HT-29 (cell line): ENCODE data around the gene APCDD1. TPM values are rescaled to one million over a fixed set of nuclear protein-coding genes. Genes with fewer than 3 reads are reported as not detected.

Experiments
- DNase-seq: peaks from one replicate; pipeline ENCODE4 v3.0.0-alpha.2; 2015; ENCODE audit warnings: low spot score
- total RNA-seq: library from RNA; depleted of rRNA; stranded (reverse); fragments of >200 nt; shearing (Covaris generic); gene quantifications from 2 replicates; pipeline ENCODE4 v1.2.3, GENCODE V29; 2014; rRNA removed

APCDD1 gene
- total RNA-seq = not detected in 2 replicates

DNA sequence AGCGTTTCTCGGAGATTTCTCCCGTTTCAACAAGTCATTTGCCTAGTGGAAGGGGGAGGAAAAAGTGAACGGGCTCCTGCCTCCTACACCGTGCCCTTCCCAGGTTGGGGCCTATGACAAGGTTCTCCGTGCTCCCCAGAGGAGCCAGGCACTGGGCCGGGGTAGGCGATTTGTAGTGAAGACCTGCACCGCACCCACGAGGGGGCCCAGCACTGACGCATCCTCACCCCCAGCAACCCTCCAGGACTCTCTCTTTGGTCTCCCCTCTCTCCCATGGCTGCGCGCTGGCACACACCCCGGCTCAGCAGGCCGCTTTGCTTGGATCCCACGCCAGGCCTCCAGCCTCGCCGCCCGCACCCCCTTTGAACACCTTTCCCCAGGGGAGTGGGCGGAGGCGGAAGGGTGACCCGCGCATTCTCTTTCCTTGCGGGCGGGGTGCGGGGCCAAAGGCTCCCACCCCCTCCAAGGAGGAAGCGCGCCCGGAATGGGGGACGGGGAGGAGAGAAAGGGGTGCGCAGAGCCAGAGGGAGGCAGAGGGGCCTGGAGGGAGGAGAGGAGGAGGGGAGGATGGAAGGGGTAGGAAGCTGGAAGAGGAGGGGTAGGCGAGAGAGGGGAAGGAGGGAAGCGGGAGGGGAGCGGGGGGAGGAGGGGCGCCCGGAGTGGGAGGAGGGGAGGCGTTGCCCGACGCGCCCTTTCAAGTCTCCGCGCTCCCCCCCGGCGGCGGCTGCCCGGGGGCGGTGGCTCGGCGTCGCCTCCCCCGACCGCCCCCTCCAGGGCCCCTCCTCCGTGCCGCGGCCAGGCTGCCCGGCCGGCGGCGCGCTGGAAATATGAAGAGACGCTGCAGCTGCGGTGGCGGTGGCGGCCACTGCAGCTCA lies at the start of gene APCDD1:
APCDD1 (plus strand) TSS at position 830 of the 875 bp plus-strand sequence. CDS start 347 bp downstream, outside the sequence.
- no peak for DNase-seq

DNA sequence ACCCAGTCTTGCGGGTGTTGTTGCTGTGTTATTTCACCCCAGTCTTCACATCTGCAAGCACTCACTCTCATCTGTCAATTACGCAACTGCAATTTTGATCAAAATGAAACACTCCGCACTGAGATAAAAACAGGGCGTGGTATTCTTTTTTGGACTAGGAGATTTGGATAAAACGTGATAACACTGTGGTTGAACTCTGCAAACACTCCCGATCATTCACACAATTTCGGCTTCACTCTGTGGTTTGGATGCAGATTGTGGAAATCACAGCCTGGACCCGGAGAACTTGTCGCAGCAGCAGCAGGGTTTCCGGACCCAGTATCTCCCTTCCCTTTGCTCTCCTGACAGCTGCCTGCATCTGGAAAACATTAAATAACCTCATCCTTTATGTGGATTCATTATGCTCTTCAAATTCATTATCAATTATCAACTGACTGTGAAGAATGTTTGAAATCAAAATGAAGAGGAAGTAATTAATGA lies 49.4 kb upstream of the APCDD1 start:
- DNase-seq = no peak

GRCh38 chr18:10405816-10406663 lies 48.4 kb upstream of the APCDD1 start:
- no peak for DNase-seq

GRCh38 chr18:10408131-10408530 lies 46.3 kb upstream of the APCDD1 start:
- no peak for DNase-seq

DNA sequence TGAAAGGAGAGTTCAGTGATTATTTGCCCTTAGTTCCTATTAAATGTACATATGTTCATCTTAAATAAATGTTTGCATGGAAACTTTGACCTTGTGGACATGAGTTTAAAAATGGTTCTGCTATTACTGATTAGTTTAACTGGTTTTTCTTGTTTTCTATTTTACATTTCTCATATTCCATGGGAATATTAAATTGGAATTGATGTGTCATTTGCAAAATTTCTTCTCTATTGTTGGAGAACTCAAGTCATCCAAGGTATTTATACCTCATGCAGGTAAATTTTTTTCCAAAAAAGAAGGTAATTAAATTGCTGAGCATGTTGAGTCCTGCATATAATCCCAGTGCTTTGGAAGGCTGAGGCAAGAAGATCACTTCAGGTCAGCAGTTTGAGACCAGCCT lies 45.4 kb upstream of the APCDD1 start:
- DNase-seq = no peak

- no peak for DNase-seq
Observed at GRCh38 chr18:10410472-10411308, 43.7 kb upstream of the APCDD1 start.

DNA sequence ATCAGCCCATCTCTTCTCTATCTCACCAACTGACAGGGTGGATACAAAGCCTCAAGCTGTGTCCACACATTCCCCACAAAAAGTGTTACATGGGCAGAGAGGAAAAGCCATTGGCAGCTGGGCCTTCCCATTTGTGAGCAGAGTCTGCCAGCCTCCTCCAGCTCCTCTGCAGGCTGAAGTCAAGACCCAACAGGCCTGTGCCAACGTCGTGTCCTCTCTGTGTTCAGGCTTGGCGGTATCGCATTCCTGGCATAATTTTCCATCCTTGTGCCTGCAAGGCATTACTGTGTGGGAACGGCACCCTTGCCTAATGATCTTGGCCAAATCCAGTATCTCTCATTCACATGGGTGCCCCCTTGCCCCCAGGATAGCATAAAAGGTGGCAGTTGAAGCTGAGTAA lies 41.5 kb upstream of the APCDD1 start:
- DNase-seq = no peak

GRCh38 chr18:10413722-10414121 lies 40.7 kb upstream of the APCDD1 start:
- DNase-seq = no peak

DNA sequence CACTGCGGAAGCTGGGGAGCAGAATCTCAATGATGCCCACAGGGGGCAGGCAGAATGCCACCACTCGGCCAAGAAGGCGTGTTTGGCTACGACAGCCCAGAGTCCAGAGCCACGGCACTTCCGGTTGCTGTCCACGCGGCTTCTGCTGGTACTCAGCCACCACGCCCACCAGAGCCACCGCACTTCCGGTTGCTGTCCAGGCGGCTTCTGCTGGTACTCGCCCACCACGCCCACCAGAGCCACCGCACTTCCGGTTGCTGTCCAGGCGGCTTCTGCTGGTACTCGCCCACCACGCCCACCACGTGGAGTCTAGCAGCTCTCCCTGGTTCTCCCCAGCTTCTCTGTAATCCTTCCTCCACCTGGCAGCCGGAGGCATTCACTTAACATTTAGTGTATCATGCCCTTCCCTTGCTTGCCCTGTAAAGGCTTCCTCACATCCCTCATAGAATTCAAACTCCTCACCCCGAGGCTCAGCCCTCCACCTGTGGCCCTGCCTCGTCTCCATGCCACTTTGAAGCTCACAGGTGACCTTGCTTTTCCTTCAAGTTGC lies 40.1 kb upstream of the APCDD1 start:
- no peak for DNase-seq

- DNase-seq = no peak
Observed at GRCh38 chr18:10416065-10416464, 38.4 kb upstream of the APCDD1 start.

- peak; percentile 73 for DNase-seq
Observed at GRCh38 chr18:10417191-10417590, 37.2 kb upstream of the APCDD1 start.

GRCh38 chr18:10417664-10418063 lies 36.8 kb upstream of the APCDD1 start:
- no peak for DNase-seq

DNA sequence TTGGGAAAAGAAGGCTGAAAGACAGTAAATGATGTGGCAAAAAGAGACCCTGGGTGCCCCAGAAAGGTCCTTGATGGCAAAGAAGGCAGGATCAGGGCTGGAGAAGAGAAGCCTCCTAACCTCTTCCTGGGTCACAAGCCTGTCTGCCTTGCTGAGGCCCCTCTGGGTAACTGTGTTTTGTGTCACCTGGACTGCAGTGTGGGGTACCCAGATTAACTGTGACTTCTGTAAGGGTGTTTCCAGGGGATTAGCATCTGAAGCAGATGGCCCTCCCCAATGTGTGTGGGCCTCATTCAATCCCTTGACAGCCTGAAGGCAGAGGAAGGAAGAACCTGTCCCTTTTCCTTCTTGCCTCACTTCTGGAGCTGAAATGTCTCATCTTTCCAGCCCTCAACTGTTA lies 35.6 kb upstream of the APCDD1 start:
- no peak for DNase-seq

- DNase-seq = no peak
Observed at GRCh38 chr18:10419420-10420103, 34.9 kb upstream of the APCDD1 start.

DNA sequence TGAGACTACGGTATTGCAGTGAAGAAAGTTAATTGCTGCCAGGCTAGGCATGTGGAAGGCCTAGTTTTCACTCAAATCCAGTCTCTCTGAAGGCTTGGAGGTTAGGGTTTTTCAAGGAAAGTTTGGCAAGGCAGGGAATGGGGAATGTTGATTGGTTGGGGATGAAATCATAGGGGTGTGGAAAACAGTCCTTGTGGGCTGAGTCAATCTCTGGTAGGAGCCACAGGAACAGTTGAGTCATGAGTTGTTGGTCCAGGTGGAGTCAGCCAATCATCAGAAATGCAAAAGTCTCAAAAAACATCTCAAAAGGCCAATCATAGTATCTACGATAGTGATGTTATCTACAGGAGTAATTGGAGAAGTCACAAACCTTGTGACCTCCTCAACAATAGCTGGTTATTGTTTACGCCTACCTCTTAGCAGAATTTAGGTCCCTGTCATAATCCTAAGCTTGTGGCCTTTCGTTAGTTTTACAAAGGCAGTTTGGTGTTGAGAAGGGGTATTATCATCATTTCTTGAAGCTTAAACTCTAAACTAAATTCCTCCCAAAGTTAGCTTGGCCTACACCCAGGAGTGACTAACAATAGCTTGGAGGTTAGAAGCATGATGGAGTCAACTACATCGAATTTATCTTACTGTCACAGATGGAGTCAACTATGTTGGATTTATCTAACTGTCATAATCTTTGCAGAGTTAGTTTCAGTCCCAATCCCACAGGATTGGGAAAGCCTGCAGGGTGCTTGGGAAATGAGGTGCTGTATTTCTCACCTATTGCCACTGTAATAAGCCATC lies 33.7 kb upstream of the APCDD1 start:
- no peak for DNase-seq

- no peak for DNase-seq
Observed at GRCh38 chr18:10421859-10422258, 32.6 kb upstream of the APCDD1 start.

GRCh38 chr18:10422731-10423130 lies 31.7 kb upstream of the APCDD1 start:
- no peak for DNase-seq

DNA sequence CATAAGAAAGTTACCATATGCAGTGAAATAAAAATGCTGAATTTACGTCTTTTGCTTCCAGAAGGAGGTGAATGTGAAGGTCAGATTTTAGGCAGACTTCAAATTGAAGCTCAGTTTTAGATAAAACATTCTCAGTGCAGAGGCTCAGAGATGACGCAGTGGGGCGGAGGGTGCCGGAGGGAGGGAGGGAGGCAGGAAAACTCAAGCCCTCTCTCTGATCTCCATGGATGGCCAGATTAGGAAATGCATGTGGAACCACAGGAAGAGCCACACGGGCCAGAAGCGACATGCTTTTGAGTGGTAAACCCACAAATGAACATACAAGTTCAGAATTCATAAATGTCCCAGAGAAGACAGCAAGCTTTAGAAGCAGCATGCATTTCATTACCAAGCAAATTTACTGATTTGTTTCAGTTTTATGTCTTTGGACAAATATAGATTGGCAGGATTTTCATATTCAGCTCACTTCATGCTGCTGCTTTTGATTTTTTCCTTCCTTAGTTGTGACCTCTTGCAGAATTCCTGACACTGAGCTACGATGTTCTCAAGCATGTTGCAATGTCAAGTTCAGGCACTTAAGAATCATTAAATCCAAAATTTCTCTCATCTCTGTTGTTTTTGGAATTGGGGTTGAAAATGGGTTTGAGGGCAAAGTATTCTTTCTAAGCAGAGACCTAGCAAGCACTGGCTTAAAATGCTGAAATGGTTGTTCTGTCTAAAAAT lies 29.7 kb upstream of the APCDD1 start:
- no peak for DNase-seq

GRCh38 chr18:10430677-10431076 lies 23.8 kb upstream of the APCDD1 start:
- DNase-seq = no peak
